Measurements from ENCODE around the gene TSPAN3. TPM values are rescaled to one million over a fixed set of nuclear protein-coding genes. Genes with fewer than 3 reads are reported as not detected.
A peak's percentile ranks its signal among the peaks of the same experiment; 100 is the strongest.

TSPAN3 gene
- total and polyA plus RNA-seq, 8 donors = 71.6 to 173 (median 89.2) TPM

DNA sequence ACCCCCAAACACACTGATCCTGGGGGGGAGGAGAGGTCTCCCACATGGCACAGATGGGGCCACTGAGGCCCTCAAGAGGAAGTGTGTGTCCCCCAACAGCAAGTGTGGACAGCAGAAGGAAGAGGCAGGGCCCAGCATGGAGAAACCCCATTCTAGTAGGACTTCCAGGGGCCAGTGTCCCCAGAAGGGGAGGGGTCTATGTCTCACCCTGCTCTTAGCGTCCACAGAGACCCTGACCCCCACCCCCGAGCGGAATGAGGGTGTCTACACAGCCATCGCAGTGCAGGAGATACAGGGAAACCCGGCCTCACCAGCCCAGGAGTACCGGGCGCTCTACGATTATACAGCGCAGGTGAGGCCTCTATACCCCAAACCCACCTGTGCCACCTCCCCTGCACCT, 35.3 kb downstream of the TSPAN3 start:
- intact Hi-C loops (cut with DNase I) = no loop called here
- H3K9me3 ChIP-seq = no peaks in the 10 kb centered on the region
- H3K4me1 ChIP-seq = no peaks in the 10 kb centered on the region
- FAIRE-seq (no peak), ATAC-seq (no peak), DNase-seq (peak in 4 of 6 donors; percentile 10 to 60 (median 32))
- TF ChIP-seq CTCF (IDR thresholded peaks at IDR 0.05) = no peak
- no peaks in the 10 kb centered on the region for H3K27me3 ChIP-seq
- H3K36me3 ChIP-seq = no peaks in the 10 kb centered on the region
- H3K4me3 ChIP-seq = no peak overlapping the region
- H3K27ac ChIP-seq = no peak overlapping the region
- 94% methylated on average over 9 of the region's 9 CpGs for WGBS, 2 donors

DNA sequence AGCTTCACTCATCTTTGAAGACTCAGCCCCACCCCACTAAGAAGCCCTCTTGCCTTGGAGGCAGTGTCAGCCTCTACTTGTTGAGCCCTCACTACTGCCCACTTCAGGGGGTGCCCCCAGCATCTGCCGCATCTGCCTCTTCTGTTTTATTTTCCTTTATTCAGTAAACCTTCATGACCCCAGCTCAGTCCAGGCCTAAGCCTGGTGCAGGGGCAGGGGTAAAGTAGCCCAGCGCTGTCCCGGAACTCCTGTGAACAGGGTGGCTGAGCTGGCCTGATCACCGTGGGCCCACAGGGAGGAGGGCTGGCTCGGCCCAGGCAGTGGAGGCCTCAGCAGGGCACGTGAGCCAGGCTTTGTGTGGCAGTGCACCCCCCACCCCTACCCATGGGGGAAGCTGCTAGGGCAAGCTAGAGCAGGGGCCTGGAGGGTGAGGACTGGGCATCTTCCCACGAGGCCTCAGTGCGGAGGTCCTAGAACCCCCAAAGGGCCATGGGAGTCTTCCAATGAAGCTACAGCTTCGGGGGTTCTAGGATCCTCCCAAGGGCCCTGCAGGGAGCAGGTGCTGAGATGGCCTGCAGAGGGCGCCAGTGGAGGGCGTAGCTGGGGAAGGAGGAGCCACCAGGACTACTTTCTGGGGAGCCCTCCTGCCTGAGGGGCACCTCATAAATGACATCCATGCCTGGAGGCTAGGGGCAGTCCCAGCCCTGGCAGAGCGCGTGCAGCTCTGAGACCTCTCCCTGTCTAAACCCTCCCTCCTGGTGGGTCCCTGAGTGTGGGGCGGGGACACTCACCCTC, 36.0 kb downstream of the TSPAN3 start:
- no peak overlapping the region for H3K27ac ChIP-seq
- ATAC-seq (peak; percentile 16 to 50 (median 34)), FAIRE-seq (no peak), DNase-seq (peak in 5 of 6 donors; percentile 18 to 73 (median 57))
- no peaks in the 10 kb centered on the region for H3K4me1 ChIP-seq
- no peaks in the 10 kb centered on the region for H3K36me3 ChIP-seq
- no peaks in the 10 kb centered on the region for H3K27me3 ChIP-seq
- intact Hi-C loops (cut with DNase I) = no loop called here
- no peaks in the 10 kb centered on the region for H3K9me3 ChIP-seq
- no peak overlapping the region for H3K4me3 ChIP-seq
- 63% methylated on average over 13 to 14 of the region's 14 CpGs for WGBS, 2 donors
- peak in 3 of 4 donors; percentile 28 to 37 (median 28) for TF ChIP-seq CTCF (IDR thresholded peaks at IDR 0.05)

GRCh38 chr15:77033729-77034671, 36.9 kb downstream of the TSPAN3 start:
- no peaks in the 10 kb centered on the region for H3K27me3 ChIP-seq
- DNase-seq (peak; percentile 2 to 64 (median 18)), FAIRE-seq (no peak), ATAC-seq (no peak)
- no peak overlapping the region for H3K4me3 ChIP-seq
- intact Hi-C loops (cut with DNase I) = no loop called here
- no peaks in the 10 kb centered on the region for H3K4me1 ChIP-seq
- 81 to 87% methylated on average over 12 to 13 of the region's 13 CpGs for WGBS, 2 donors
- no peak for TF ChIP-seq CTCF (IDR thresholded peaks at IDR 0.05)
- H3K9me3 ChIP-seq = no peaks in the 10 kb centered on the region
- no peak overlapping the region for H3K27ac ChIP-seq
- no peaks in the 10 kb centered on the region for H3K36me3 ChIP-seq

GRCh38 chr15:77033417-77033728, 37.5 kb downstream of the TSPAN3 start:
- Histone ChIP-seq H3K4me1 (peaks cover 0 to 2% (median 2%) of the 10 kb centered on the region in 3 donors), H3K9me3 (no peaks in the 10 kb centered on the region), H3K27me3 (no peaks in the 10 kb centered on the region), H3K36me3 (no peaks in the 10 kb centered on the region), H3K27ac (no peak overlapping the region), H3K4me3 (no peak overlapping the region)
- TF ChIP-seq CTCF (IDR thresholded peaks at IDR 0.05) = no peak
- WGBS, 2 donors = 90 to 100% methylated on average over 4 of the region's 4 CpGs
- intact Hi-C loops (cut with DNase I) = no loop called here
- ATAC-seq (no peak), DNase-seq (peak in 4 of 6 donors; percentile 9 to 32 (median 26)), FAIRE-seq (no peak)

Data from pancreas (tissue), 10 donors.